ENCODE results near the gene ALPK3. TPM values are rescaled to one million over a fixed set of nuclear protein-coding genes. Genes with fewer than 3 reads are reported as not detected.

ALPK3 gene
- total and polyA plus RNA-seq, 4 experiments from 2014 or later = 0.01 to 0.58 (median 0.26) TPM; not detected in 1

GRCh38 chr15:84823282-84823878 is 6.2 kb downstream of the ALPK3 start:
- Mint-ChIP-seq H3K27me3 (no peaks in the 10 kb centered on the region), H3K4me3 (no peak overlapping the region), H3K4me1 (peaks cover 0 to 1% (median 0%) of the 10 kb centered on the region in 4 donors), H3K9me3 (no peaks in the 10 kb centered on the region), H3K36me3 (no peaks in the 10 kb centered on the region), H3K27ac (no peak overlapping the region)
- H3K27me3 ChIP-seq (ENCODE audit: insufficient read depth, low read length) = no peaks in the 10 kb centered on the region
- H3K27ac ChIP-seq (ENCODE audit: low read depth, low read length) = no peak overlapping the region
- DNase-seq = no peak
- intact Hi-C loops (cut with micrococcal nuclease) = no loop called here
- H3K4me3 ChIP-seq (ENCODE audit: low read length in 2 of 2) = no peak overlapping the region
- POLR2A ChIA-PET (ENCODE audit: partially characterized antibody) = no interaction called here
- CTCF ChIA-PET (ENCODE audit: partially characterized antibody) = interaction anchor here (1.3 to 1.9 kb wide), 2 partner anchors 11 to 236 kb away, joined by 4 to 6 read pairs; no protein-coding TSS in a partner anchor
- peaks cover 1% of the 10 kb centered on the region for H3K4me1 ChIP-seq (ENCODE audit: insufficient read depth, low read length)
- H3K36me3 ChIP-seq (ENCODE audit: insufficient read depth, low read length) = no peaks in the 10 kb centered on the region
- H3K9me3 ChIP-seq (ENCODE audit: control insufficient read depth in 1 of 2, low read length in 2 of 2) = no peaks in the 10 kb centered on the region

GRCh38 chr15:84824260-84825007 is 7.3 kb downstream of the ALPK3 start:
- DNase-seq = no peak
- H3K36me3 ChIP-seq (ENCODE audit: insufficient read depth, low read length) = no peaks in the 10 kb centered on the region
- H3K9me3 Mint-ChIP-seq = no peaks in the 10 kb centered on the region
- no peak overlapping the region for H3K27ac Mint-ChIP-seq
- no peaks in the 10 kb centered on the region for H3K9me3 ChIP-seq (ENCODE audit: control insufficient read depth in 1 of 2, low read length in 2 of 2)
- no peak overlapping the region for H3K4me3 ChIP-seq (ENCODE audit: low read length in 2 of 2)
- no peaks in the 10 kb centered on the region for H3K27me3 Mint-ChIP-seq
- intact Hi-C loops (cut with micrococcal nuclease) = no loop called here
- ChIA-PET CTCF (ENCODE audit: partially characterized antibody) (no interaction called here), POLR2A (ENCODE audit: partially characterized antibody) (interaction anchor here (0.6 kb wide), 1 partner anchor 51 kb away, joined by 3 read pairs; no protein-coding TSS in a partner anchor)
- H3K36me3 Mint-ChIP-seq = no peaks in the 10 kb centered on the region
- H3K4me1 Mint-ChIP-seq = no peaks in the 10 kb centered on the region
- no peaks in the 10 kb centered on the region for H3K4me1 ChIP-seq (ENCODE audit: insufficient read depth, low read length)
- no peaks in the 10 kb centered on the region for H3K27me3 ChIP-seq (ENCODE audit: insufficient read depth, low read length)
- no peak overlapping the region for H3K4me3 Mint-ChIP-seq
- no peak overlapping the region for H3K27ac ChIP-seq (ENCODE audit: low read depth, low read length)

DNA sequence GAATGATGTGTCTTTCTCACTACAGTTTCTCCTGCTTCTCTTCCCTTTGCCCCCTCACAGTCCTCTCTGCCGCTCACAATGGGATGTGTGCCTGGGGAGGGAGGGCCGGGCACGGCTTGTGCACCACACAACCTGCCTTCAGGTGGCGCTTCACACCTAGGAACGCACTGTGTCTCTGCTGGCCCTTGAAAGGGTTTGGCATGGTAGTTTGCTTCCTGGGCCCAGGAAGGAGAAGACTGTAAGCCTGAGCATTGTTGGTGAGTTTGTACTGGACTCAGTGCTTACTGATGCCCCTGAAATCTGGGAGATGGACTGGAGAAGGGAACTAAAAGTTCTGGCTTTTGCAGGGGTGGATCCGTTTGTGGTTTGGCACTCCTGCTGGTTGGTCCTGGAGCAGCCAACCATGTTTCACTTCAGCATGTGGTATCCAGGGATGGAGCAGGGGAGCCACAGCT is 9.2 kb downstream of the ALPK3 start:
- intact Hi-C loops (cut with micrococcal nuclease) = no loop called here
- POLR2A ChIA-PET (ENCODE audit: partially characterized antibody) = no interaction called here
- Histone ChIP-seq H3K4me1 (ENCODE audit: insufficient read depth, low read length) (no peaks in the 10 kb centered on the region), H3K27me3 (ENCODE audit: insufficient read depth, low read length) (no peaks in the 10 kb centered on the region), H3K9me3 (ENCODE audit: control insufficient read depth in 1 of 2, low read length in 2 of 2) (no peaks in the 10 kb centered on the region), H3K27ac (ENCODE audit: low read depth, low read length) (no peak overlapping the region), H3K4me3 (ENCODE audit: low read length in 2 of 2) (no peak overlapping the region), H3K36me3 (ENCODE audit: insufficient read depth, low read length) (no peaks in the 10 kb centered on the region)
- Mint-ChIP-seq H3K27me3 (no peaks in the 10 kb centered on the region), H3K36me3 (no peaks in the 10 kb centered on the region), H3K27ac (no peak overlapping the region), H3K4me1 (no peaks in the 10 kb centered on the region), H3K9me3 (no peaks in the 10 kb centered on the region), H3K4me3 (no peak overlapping the region)
- CTCF ChIA-PET (ENCODE audit: partially characterized antibody) = no interaction called here
- no peak for DNase-seq

GRCh38 chr15:84827246-84827645 is 10.1 kb downstream of the ALPK3 start:
- Histone ChIP-seq H3K4me1 (ENCODE audit: insufficient read depth, low read length) (no peaks in the 10 kb centered on the region), H3K27me3 (ENCODE audit: insufficient read depth, low read length) (no peaks in the 10 kb centered on the region), H3K9me3 (ENCODE audit: control insufficient read depth in 1 of 2, low read length in 2 of 2) (no peaks in the 10 kb centered on the region), H3K4me3 (ENCODE audit: low read length in 2 of 2) (no peak overlapping the region), H3K27ac (ENCODE audit: low read depth, low read length) (no peak overlapping the region), H3K36me3 (ENCODE audit: insufficient read depth, low read length) (no peaks in the 10 kb centered on the region)
- Mint-ChIP-seq H3K27ac (no peak overlapping the region), H3K9me3 (no peaks in the 10 kb centered on the region), H3K36me3 (no peaks in the 10 kb centered on the region), H3K4me3 (no peak overlapping the region), H3K4me1 (no peaks in the 10 kb centered on the region), H3K27me3 (peaks cover 0 to 2% of the 10 kb centered on the region in 2 donors)
- DNase-seq = no peak
- ChIA-PET CTCF (ENCODE audit: partially characterized antibody) (no interaction called here), POLR2A (ENCODE audit: partially characterized antibody) (interaction anchor here (0.6 kb wide), 1 partner anchor 49 kb away, joined by 3 read pairs; no protein-coding TSS in a partner anchor)
- intact Hi-C loops (cut with micrococcal nuclease) = no loop called here

DNA sequence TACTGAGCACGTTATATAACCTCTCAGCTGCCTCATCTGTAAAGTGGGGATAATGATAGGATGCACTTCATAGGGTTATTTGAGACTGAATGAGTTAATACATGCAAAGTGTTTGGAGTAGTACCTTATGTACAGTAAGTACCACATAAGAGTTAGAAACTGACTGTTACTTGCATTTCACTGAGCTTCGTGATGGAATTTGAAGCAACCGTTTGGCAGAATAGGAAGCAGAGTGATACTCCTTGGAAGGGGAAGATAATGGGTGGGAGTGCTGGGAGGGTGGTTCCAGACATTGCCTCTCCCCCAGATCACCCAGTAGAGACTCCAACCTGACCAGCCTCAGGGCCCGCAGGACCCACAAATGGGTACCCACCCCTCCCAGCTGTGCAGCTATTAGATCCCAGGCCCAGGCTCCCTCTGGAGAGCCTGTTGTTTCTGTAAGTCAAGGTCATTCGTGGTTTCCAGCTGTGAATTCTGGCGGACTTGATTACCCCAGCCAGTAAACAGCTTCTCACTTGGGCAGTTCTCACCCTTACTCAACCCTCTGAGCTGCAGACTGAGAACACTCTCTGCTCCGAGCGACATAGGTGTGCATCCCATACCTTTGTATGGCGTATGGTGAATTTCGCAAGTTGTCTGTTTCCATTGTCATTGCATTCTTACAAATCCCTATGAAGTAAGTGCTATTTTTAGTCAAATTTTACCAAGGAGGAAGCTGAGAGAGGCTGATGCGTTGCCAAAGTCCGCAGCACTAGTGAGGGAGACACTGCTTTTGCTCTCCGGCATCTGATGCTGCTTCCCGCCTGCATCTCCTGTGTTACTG is 11.1 kb downstream of the ALPK3 start:
- no peaks in the 10 kb centered on the region for H3K36me3 ChIP-seq (ENCODE audit: insufficient read depth, low read length)
- intact Hi-C loops (cut with micrococcal nuclease) = no loop called here
- Mint-ChIP-seq H3K36me3 (no peaks in the 10 kb centered on the region), H3K4me1 (no peaks in the 10 kb centered on the region), H3K27ac (no peak overlapping the region), H3K4me3 (peak overlapping the region in 1 of 8 donors; percentile 55), H3K9me3 (no peaks in the 10 kb centered on the region), H3K27me3 (peaks cover 0 to 2% of the 10 kb centered on the region in 2 donors)
- H3K9me3 ChIP-seq (ENCODE audit: control insufficient read depth in 1 of 2, low read length in 2 of 2) = no peaks in the 10 kb centered on the region
- no peak for DNase-seq
- ChIA-PET POLR2A (ENCODE audit: partially characterized antibody) (no interaction called here), CTCF (ENCODE audit: partially characterized antibody) (interaction anchor here (1.2 kb wide), 1 partner anchor 13 kb away, joined by 3 read pairs; no protein-coding TSS in a partner anchor)
- no peak overlapping the region for H3K27ac ChIP-seq (ENCODE audit: low read depth, low read length)
- H3K27me3 ChIP-seq (ENCODE audit: insufficient read depth, low read length) = no peaks in the 10 kb centered on the region
- H3K4me1 ChIP-seq (ENCODE audit: insufficient read depth, low read length) = no peaks in the 10 kb centered on the region
- no peak overlapping the region for H3K4me3 ChIP-seq (ENCODE audit: low read length in 2 of 2)

- no peaks in the 10 kb centered on the region for H3K36me3 Mint-ChIP-seq
- no peaks in the 10 kb centered on the region for H3K9me3 Mint-ChIP-seq
- no peaks in the 10 kb centered on the region for H3K27me3 ChIP-seq (ENCODE audit: insufficient read depth, low read length)
- ChIA-PET CTCF (ENCODE audit: partially characterized antibody) (no interaction called here), POLR2A (ENCODE audit: partially characterized antibody) (no interaction called here)
- no peak for DNase-seq
- no peak overlapping the region for H3K4me3 ChIP-seq (ENCODE audit: low read length in 2 of 2)
- intact Hi-C loops (cut with micrococcal nuclease) = no loop called here
- H3K27me3 Mint-ChIP-seq = peaks cover 0 to 2% of the 10 kb centered on the region in 2 donors
- H3K36me3 ChIP-seq (ENCODE audit: insufficient read depth, low read length) = no peaks in the 10 kb centered on the region
- no peaks in the 10 kb centered on the region for H3K4me1 ChIP-seq (ENCODE audit: insufficient read depth, low read length)
- no peak overlapping the region for H3K27ac ChIP-seq (ENCODE audit: low read depth, low read length)
- H3K9me3 ChIP-seq (ENCODE audit: control insufficient read depth in 1 of 2, low read length in 2 of 2) = no peaks in the 10 kb centered on the region
- H3K27ac Mint-ChIP-seq = no peak overlapping the region
- H3K4me1 Mint-ChIP-seq = no peaks in the 10 kb centered on the region
- H3K4me3 Mint-ChIP-seq = no peak overlapping the region
Measured at GRCh38 chr15:84829428-84829827, 12.3 kb downstream of the ALPK3 start.

- no peak overlapping the region for H3K27ac ChIP-seq (ENCODE audit: low read depth, low read length)
- Mint-ChIP-seq H3K36me3 (no peaks in the 10 kb centered on the region), H3K9me3 (no peaks in the 10 kb centered on the region), H3K27me3 (peaks cover 0 to 2% of the 10 kb centered on the region in 2 donors), H3K4me1 (no peaks in the 10 kb centered on the region), H3K27ac (no peak overlapping the region), H3K4me3 (no peak overlapping the region)
- no peaks in the 10 kb centered on the region for H3K9me3 ChIP-seq (ENCODE audit: control insufficient read depth in 1 of 2, low read length in 2 of 2)
- H3K36me3 ChIP-seq (ENCODE audit: insufficient read depth, low read length) = no peaks in the 10 kb centered on the region
- intact Hi-C loops (cut with micrococcal nuclease) = no loop called here
- no peak overlapping the region for H3K4me3 ChIP-seq (ENCODE audit: low read length in 2 of 2)
- ChIA-PET CTCF (ENCODE audit: partially characterized antibody) (no interaction called here), POLR2A (ENCODE audit: partially characterized antibody) (no interaction called here)
- no peaks in the 10 kb centered on the region for H3K4me1 ChIP-seq (ENCODE audit: insufficient read depth, low read length)
- DNase-seq = no peak
- no peaks in the 10 kb centered on the region for H3K27me3 ChIP-seq (ENCODE audit: insufficient read depth, low read length)
Measured at GRCh38 chr15:84830036-84830435, 12.9 kb downstream of the ALPK3 start.
